ENCODE measurements around the gene ST6GALNAC4. TPM values are rescaled to one million over a fixed set of nuclear protein-coding genes. Genes with fewer than 3 reads are reported as not detected.

ST6GALNAC4 gene
- total and polyA plus RNA-seq, 9 of the 15 experiments (the other 6 are each of a cell fraction or from before 2014, with no cell fraction given): 2.6 to 43.1 (median 15.4) TPM

- TF ChIP-seq ZNF740 (CRISPR knock-in tag; IDR thresholded peaks at IDR 0.05) (no peak), ZNF740 (tag; IDR thresholded peaks at IDR 0.05) (no peak), ZFPM2 (CRISPR knock-in tag; IDR thresholded peaks at IDR 0.05) (no peak), GABPA (tag; conservative IDR thresholded peaks at IDR 0.05; ENCODE audit: low read depth) (peak; percentile 41), ZNF324 (CRISPR knock-in tag; IDR thresholded peaks at IDR 0.05) (no peak), TAF9B (IDR thresholded peaks at IDR 0.05; ENCODE audit: partially characterized antibody) (no peak), ZNF584 (CRISPR knock-in tag; IDR thresholded peaks at IDR 0.05; ENCODE audit: low read depth) (no peak), HDAC2 (IDR thresholded peaks at IDR 0.05) (no peak), NONO (IDR thresholded peaks at IDR 0.05; ENCODE audit: low read depth in 2 of 2, low read length in 1 of 2) (peak in 1 of 2 experiments; percentile 86; a peak in 1 of 4 replicates), CREB3L1 (IDR thresholded peaks at IDR 0.05; ENCODE audit: borderline replicate concordance, low read depth) (no peak), COPS2 (conservative IDR thresholded peaks at IDR 0.05) (no peak), TOE1 (IDR thresholded peaks at IDR 0.05; ENCODE audit: borderline replicate concordance) (no peak), TOE1 (CRISPR knock-in tag; IDR thresholded peaks at IDR 0.05; ENCODE audit: borderline replicate concordance, low read depth) (no peak), KHSRP (IDR thresholded peaks at IDR 0.05) (no peak), HES1 (IDR thresholded peaks at IDR 0.05; ENCODE audit: low read depth) (no peak), LEF1 (IDR thresholded peaks at IDR 0.05) (no peak), E2F6 (IDR thresholded peaks at IDR 0.05; ENCODE audit: borderline replicate concordance in 1 of 2, extremely low read depth in 1 of 2, insufficient read depth in 1 of 2, insufficient read length in 1 of 2, low read depth in 1 of 2, low read length in 1 of 2, poor library complexity in 1 of 2, severe bottlenecking in 1 of 2) (peak in 1 of 2 experiments; percentile 46), SAP30 (IDR thresholded peaks at IDR 0.05; ENCODE audit: borderline replicate concordance, insufficient read depth, low read depth, low read length, poor library complexity, severe bottlenecking) (no peak), DNMT1 (IDR thresholded peaks at IDR 0.05) (no peak)
Measured at GRCh38 chr9:127899128-127899943, 17.5 kb downstream of the ST6GALNAC4 start, which contains the start of gene ST6GALNAC6 (continued).
